ENCODE measurements around the gene PTP4A1. TPM values are rescaled to one million over a fixed set of nuclear protein-coding genes. Genes with fewer than 3 reads are reported as not detected.

The PTP4A1 gene
- total and polyA plus RNA-seq, 2 of the 13 experiments (the other 11 are each of a cell fraction or from before 2014, with no cell fraction given): 141 to 376 TPM

DNA sequence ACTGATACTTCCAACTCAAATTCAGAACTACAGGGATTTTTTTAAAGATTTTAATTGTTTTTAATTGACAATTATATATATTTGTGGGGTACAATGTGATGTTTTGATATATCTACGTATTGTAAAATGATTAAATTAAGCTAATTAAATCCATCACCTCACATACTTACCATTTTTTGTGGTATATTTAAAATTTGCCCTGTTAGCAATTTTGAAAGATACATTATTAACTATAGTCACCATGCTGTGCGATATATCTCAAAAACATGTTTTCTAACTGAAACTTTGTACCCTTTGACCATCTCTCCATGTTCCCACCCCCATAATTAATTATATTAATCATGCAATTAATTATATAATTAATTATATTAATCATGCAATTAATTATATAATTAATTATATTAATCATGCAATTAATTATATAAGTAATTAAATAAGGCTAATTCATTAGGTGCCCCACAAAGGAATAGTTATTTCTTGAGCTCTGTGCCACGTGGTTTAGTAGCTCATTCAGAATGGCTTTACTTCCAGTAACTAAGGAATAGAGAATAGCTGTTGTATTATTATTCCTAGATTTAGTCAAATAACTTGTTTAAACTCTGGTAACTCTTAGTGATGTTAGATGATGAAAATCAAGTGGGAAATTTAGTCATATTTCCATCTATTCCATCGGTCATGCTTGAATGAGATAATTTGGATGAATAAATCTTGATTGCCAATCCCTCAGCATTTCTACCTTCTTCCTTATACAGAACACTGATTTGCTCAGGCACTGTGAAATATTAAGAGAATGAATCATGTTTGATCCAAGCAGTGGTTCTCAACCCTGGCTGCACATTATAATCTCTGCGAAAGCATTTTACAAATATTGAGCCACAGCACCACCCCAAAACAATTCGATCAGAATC, 25.1 kb downstream of the PTP4A1 start (continued):
- no peak for TF ChIP-seq BRD4 (CRISPR knock-in tag; IDR thresholded peaks at IDR 0.05)
- TF ChIP-seq ZNF644 (CRISPR knock-in tag; IDR thresholded peaks at IDR 0.05; ENCODE audit: low read depth): no peak
- no peak for TF ChIP-seq SMC3 (IDR thresholded peaks at IDR 0.05; ENCODE audit: low read length)
- no peak for TF ChIP-seq NFE2L1 (CRISPR knock-in tag; IDR thresholded peaks at IDR 0.05; ENCODE audit: borderline replicate concordance)

DNA sequence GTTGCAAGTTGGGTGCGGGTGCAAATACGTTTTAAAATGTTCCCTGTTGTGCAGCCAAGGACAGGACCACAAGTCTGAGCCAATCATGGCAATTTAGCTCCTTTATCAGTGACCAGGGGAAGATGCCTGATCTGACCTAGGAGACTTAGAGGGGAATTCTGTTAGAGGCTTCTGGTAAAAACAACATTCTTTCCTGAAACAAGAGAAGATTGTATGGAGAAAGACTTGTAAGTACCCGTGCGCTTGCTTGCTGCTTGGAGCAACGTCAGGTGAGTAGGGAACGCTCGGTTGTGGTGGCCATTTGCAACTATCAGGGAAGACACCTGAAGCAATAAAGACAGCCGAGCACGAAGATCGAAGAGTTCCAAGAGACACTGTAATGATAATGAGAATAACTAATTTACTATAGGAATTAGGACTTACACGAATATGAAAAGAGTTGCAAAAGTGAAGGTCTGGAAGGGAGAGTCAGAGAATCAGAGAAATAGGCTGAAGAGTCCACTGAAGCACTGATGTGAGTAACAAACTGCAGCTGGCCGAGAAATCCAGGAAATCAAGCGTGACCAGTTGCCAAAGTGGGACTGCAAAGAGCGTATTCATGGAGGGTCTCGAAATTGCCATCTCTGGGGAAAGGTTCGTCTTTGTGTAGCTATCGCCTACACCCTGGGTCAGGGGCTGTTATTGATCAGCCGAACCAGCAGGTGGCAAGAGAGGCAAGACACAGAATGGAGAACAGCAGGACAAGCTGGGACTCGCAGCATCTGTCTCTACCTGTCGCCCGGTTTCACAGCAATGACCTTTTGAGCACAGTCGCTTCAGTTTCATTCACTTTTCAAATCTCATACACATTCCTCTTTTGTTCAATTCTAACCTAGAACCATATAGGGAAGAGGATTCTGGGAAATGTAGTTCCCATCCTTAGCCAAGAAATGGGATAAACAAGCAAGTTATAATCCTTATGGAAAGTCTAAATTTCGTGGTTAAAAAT, 26.1 kb downstream of the PTP4A1 start:
- Histone ChIP-seq H3K4me2 (ENCODE audit: low read depth, low read length) (peak overlapping the region; percentile 97), H3K27me3 (ENCODE audit: control insufficient read depth in 1 of 2, insufficient read depth in 2 of 2, low read length in 2 of 2) (no peaks in the 10 kb centered on the region; a peak in 1 of 5 replicates), H3K4me1 (ENCODE audit: insufficient read depth, low read length) (peaks cover 20% of the 10 kb centered on the region), H3K27ac (ENCODE audit: extremely low read length, insufficient read depth, low read length) (peak overlapping the region; percentile 26), H3K36me3 (replicated peaks in 1 of 2; ENCODE audit: control insufficient read depth in 1 of 2, insufficient read depth in 2 of 2, low read length in 2 of 2) (no peaks in the 10 kb centered on the region), H3K4me3 (replicated peaks in 1 of 3; ENCODE audit: insufficient read depth in 1 of 3, low read depth in 2 of 3, low read length in 3 of 3) (peak overlapping the region; percentile 70 to 80 (median 73)), H2AFZ (ENCODE audit: low read length) (peak overlapping the region; percentile 93), H4K20me1 (ENCODE audit: insufficient read depth, low read length) (no peaks in the 10 kb centered on the region), H3K9me3 (ENCODE audit: low read length) (no peaks in the 10 kb centered on the region), H3K79me2 (ENCODE audit: insufficient read depth, low read length) (no peaks in the 10 kb centered on the region), H3K9ac (ENCODE audit: insufficient read depth, low read depth, low read length) (peak overlapping the region; percentile 70)
- FAIRE-seq (peak; percentile 82), DNase-seq (ENCODE audit: low spot score) (peak; percentile 88), ATAC-seq (peak; percentile 99)
- CTCF ChIA-PET (ENCODE audit: low intra/inter-chr PET ratio, low total read pairs): interaction anchor here (1.0 to 2.3 kb wide), 3 partner anchors 24 to 204 kb away, joined by 3 to 32 read pairs (median 5); no protein-coding TSS in a partner anchor
- in situ Hi-C loops (cut with HindIII; ENCODE audit: extremely low pct_ligation_motif_present, low pct_unique_long_range_greater_than_20kb): loop anchor here (5.0 kb wide), 1 partner anchor 164 kb away; no protein-coding TSS in a partner anchor
- POLR2A ChIA-PET: interaction anchor here (0.9 to 2.1 kb wide), 12 partner anchors 13 to 251 kb away, joined by 3 to 12 read pairs (median 6); partner anchors contain the start of gene PHF3
- TSS peak; percentile 89 for BruUV-seq (replicated peaks)
- WGBS (ENCODE audit: low lambda C conversion rate): 1% methylated on average over 23 of the region's 23 CpGs
- intact Hi-C loops (cut with micrococcal nuclease; ENCODE audit: unreplicated experiment): loop anchor here (1.0 to 5.0 kb wide), 7 partner anchors 40 to 290 kb away; no protein-coding TSS in a partner anchor
- TF ChIP-seq HOXA7 (CRISPR knock-in tag; IDR thresholded peaks at IDR 0.05) (no peak), AGO2 (optimal IDR thresholded peaks at IDR 0.05; ENCODE audit: low read depth, low read length) (no peak), ZNF839 (CRISPR knock-in tag; IDR thresholded peaks at IDR 0.05; ENCODE audit: borderline replicate concordance) (no peak), ZFP36 (IDR thresholded peaks at IDR 0.05; ENCODE audit: borderline replicate concordance, low read depth, low read length, partially characterized antibody) (no peak), ZNF251 (CRISPR knock-in tag; IDR thresholded peaks at IDR 0.05) (no peak), SRSF1 (optimal IDR thresholded peaks at IDR 0.05; ENCODE audit: low read depth, low read length) (no peak), CCAR2 (optimal IDR thresholded peaks at IDR 0.05; ENCODE audit: low read depth, low read length) (no peak), ZNF333 (CRISPR knock-in tag; IDR thresholded peaks at IDR 0.05; ENCODE audit: borderline replicate concordance) (no peak), ZNF614 (CRISPR knock-in tag; IDR thresholded peaks at IDR 0.05; ENCODE audit: borderline replicate concordance) (peak; percentile 53)
- TF ChIP-seq, protein P1, sequence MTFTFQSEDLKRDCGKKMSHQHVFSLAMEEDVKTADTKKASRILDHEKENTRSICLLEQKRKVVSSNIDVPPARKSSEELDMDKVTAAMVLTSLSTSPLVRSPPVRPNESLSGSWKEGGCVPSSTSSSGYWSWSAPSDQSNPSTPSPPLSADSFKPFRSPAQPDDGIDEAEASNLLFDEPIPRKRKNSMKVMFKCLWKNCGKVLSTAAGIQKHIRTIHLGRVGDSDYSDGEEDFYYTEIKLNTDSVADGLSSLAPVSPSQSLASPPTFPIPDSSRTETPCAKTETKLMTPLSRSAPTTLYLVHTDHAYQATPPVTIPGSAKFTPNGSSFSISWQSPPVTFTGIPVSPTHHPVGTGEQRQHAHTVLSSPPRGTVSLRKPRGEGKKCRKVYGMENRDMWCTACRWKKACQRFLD (CRISPR knock-in tag; IDR thresholded peaks at IDR 0.05; ENCODE audit: borderline replicate concordance): peak; percentile 75; the same call in 1 of the 2 replicates
- TF ChIP-seq, protein P2, sequence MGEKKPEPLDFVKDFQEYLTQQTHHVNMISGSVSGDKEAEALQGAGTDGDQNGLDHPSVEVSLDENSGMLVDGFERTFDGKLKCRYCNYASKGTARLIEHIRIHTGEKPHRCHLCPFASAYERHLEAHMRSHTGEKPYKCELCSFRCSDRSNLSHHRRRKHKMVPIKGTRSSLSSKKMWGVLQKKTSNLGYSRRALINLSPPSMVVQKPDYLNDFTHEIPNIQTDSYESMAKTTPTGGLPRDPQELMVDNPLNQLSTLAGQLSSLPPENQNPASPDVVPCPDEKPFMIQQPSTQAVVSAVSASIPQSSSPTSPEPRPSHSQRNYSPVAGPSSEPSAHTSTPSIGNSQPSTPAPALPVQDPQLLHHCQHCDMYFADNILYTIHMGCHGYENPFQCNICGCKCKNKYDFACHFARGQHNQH (CRISPR knock-in tag; IDR thresholded peaks at IDR 0.05): peak; percentile 70; the same call in 1 of the 2 replicates
- TF ChIP-seq, protein P3, sequence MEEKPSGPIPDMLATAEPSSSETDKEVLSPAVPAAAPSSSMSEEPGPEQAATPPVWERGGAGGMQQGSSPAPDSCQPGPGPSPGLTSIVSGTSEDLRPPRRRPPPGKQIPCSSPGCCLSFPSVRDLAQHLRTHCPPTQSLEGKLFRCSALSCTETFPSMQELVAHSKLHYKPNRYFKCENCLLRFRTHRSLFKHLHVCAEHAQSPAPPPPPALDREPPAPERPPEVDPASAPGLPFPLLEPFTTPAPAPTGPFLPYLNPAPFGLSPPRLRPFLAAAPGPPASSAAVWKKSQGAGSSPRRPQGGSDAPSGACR (CRISPR knock-in tag; IDR thresholded peaks at IDR 0.05): no peak
